ENCODE data around the gene KIDINS220.

The KIDINS220 gene

DNA sequence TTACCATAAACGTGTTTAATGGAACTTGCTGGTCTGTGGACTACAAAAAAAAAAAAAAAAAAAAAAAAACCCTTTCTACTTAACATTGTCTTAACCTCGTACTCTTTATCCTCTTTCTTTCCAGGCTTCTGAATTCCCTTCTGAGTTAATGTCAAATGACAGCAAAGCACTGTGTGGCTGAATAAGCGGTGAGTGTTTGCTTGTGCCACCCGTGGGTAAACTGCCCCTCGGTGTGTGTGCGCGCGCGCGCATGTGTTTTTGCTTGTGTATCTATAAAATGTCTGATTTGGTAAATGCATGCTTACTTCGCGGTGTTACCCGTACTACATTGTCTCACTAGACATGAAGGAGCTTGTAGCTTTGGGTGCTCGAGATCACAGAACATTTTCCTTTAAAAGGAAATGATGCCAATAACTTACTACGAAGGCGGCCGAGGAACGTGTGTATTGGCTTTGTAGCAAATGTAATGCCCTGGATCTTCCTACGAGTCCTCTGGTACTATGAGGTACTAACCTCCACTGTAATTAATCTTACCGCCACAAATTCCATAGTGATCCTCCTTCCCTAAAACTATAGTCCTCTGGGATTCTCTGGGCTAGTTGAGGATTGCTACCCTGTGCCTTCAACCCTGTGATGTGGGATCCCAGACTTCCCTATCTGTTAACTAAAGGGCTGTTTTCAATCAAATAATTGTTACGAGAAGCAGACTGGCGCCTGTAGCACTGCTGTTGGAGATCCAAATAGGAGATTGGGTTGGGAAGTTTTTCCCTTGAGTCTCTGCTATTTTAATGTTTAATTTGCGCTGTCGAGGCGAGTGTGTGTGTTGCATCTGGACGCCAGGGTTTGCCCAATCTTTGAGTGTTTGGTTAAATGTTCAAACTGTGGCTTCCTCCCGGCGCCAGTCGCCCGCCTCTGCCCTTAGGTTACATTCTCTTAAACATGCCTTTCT lies 154.4 kb downstream of the KIDINS220 start:
- Histone ChIP-seq H3K4me1 (peaks cover 3% of the 10 kb centered on the region; the same call in 1 of the 2 replicates), H3K9me3 (no peaks in the 10 kb centered on the region), H3K4me3 (ENCODE audit: low read depth, low read length) (peak overlapping the region; percentile 83), H3K36me3 (peaks cover 14% of the 10 kb centered on the region), H3K27me3 (no peaks in the 10 kb centered on the region)
- TF ChIP-seq, protein P1, sequence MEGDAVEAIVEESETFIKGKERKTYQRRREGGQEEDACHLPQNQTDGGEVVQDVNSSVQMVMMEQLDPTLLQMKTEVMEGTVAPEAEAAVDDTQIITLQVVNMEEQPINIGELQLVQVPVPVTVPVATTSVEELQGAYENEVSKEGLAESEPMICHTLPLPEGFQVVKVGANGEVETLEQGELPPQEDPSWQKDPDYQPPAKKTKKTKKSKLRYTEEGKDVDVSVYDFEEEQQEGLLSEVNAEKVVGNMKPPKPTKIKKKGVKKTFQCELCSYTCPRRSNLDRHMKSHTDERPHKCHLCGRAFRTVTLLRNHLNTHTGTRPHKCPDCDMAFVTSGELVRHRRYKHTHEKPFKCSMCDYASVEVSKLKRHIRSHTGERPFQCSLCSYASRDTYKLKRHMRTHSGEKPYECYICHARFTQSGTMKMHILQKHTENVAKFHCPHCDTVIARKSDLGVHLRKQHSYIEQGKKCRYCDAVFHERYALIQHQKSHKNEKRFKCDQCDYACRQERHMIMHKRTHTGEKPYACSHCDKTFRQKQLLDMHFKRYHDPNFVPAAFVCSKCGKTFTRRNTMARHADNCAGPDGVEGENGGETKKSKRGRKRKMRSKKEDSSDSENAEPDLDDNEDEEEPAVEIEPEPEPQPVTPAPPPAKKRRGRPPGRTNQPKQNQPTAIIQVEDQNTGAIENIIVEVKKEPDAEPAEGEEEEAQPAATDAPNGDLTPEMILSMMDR (IDR thresholded peaks at IDR 0.05; ENCODE audit: low read depth, low read length), result no peak
- peak; percentile 79 for DNase-seq

DNA sequence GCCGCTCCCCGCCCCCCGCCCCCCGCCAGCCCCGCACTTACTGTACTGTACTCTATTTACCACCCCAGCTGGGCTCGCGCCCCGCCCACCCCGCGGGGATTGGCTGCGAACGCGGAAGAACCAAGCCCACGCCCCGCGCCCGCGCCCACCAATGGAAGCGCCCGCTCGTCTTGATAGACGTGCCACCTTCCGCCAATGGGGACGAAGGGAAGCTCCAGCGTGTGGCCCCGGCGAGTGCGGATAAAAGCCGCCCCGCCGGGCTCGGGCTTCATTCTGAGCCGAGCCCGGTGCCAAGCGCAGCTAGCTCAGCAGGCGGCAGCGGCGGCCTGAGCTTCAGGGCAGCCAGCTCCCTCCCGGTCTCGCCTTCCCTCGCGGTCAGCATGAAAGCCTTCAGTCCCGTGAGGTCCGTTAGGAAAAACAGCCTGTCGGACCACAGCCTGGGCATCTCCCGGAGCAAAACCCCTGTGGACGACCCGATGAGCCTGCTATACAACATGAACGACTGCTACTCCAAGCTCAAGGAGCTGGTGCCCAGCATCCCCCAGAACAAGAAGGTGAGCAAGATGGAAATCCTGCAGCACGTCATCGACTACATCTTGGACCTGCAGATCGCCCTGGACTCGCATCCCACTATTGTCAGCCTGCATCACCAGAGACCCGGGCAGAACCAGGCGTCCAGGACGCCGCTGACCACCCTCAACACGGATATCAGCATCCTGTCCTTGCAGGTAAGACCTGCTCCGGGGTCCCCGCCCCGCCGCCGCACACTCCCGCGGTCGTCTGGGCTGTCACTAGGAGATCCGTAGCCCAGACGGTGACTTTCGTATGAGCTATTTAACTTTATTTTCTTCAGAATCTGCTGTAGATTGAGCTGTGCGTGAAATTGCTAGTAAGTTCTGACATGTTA lies 155.4 kb downstream of the KIDINS220 start, which contains the start of gene ID2:
ID2 (plus strand) TSS at position 271 of the 907 bp plus-strand sequence; CDS start at position 381, 110 bp downstream.
- H3K9me3 ChIP-seq, result no peaks in the 10 kb centered on the region
- H3K27me3 ChIP-seq, result no peaks in the 10 kb centered on the region
- H3K4me1 ChIP-seq, result peaks cover 3% of the 10 kb centered on the region
- TF ChIP-seq, protein P1 (IDR thresholded peaks at IDR 0.05; ENCODE audit: low read depth, low read length), result 0 out of 2 replicates have a peak, but pooled peaks have one; percentile 5
- peak within 1 kb of the TSS; percentile 83 for H3K4me3 ChIP-seq (ENCODE audit: low read depth, low read length)
- peaks cover 14% of the 10 kb centered on the region for H3K36me3 ChIP-seq
- peak; percentile 100 for DNase-seq

GRCh38 chr2:8680822-8681760 lies 156.3 kb downstream of the KIDINS220 start:
- TF ChIP-seq, protein P1 (IDR thresholded peaks at IDR 0.05; ENCODE audit: low read depth, low read length), result no peak
- peaks cover 14% of the 10 kb centered on the region for H3K36me3 ChIP-seq
- DNase-seq, result peak; percentile 59
- H3K4me1 ChIP-seq, result peaks cover 2% of the 10 kb centered on the region
- H3K4me3 ChIP-seq (ENCODE audit: low read depth, low read length), result peak overlapping the region; percentile 62
- H3K27me3 ChIP-seq, result no peaks in the 10 kb centered on the region
- H3K9me3 ChIP-seq, result no peaks in the 10 kb centered on the region

DNA sequence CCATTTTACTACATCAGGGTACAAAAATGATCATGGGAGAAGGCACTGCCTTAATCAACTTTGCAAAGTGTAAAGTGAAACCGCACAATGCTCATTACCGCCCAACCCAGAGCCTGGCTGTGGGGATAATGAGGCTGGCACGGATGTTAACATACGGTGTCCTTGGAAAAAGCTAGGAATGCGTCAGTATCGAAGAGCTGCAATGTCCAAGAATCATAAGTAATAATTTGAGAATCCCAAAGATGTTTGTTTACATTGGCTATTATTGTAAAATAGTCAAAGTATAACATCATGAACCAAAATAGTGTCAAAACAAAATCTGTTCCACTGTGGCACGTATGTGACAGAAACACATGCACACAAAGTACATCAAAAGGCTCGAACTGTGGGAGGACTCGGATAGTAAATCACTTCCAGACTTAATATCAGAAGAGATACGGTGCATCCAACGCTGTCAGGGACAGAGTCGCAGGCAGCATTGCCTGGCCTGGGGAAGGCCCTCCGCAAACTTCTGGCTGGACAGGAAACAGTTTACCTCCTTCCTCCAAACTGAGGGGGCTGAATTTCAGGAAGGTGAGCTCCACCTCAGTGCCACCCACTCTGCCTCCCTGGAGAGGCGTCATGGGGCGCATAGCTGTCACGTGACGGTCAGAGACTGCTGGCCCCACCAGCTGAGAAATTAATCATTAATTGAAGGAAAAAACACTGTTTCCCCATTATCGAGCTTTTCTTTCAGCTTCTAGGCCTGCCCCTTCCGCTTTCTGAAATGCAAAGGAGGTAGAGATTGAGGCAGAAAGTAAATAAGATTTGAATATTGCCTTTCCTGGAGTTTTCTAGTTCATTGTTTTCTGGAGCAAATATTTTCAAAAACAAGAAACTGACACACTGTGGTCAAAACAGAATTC lies 157.3 kb downstream of the KIDINS220 start:
- Histone ChIP-seq H3K4me3 (ENCODE audit: low read depth, low read length) (peak overlapping the region; percentile 62), H3K9me3 (no peaks in the 10 kb centered on the region), H3K27me3 (no peaks in the 10 kb centered on the region), H3K4me1 (no peaks in the 10 kb centered on the region; the same call in none of the 2 replicates), H3K36me3 (peaks cover 9% of the 10 kb centered on the region)
- TF ChIP-seq, protein P1 (IDR thresholded peaks at IDR 0.05; ENCODE audit: low read depth, low read length), result no peak
- DNase-seq, result peak; percentile 53

- no peaks in the 10 kb centered on the region for H3K9me3 ChIP-seq
- H3K4me1 ChIP-seq, result no peaks in the 10 kb centered on the region; the same call in none of the 2 replicates
- no peak for DNase-seq
- TF ChIP-seq, protein P1 (IDR thresholded peaks at IDR 0.05; ENCODE audit: low read depth, low read length), result no peak
- H3K27me3 ChIP-seq, result no peaks in the 10 kb centered on the region
- peak overlapping the region; percentile 62 for H3K4me3 ChIP-seq (ENCODE audit: low read depth, low read length)
- H3K36me3 ChIP-seq, result peaks cover 3% of the 10 kb centered on the region; the same call in 1 of the 2 replicates
These were observed 157.9 kb downstream of the KIDINS220 start for GRCh38 chr2:8679567-8679826.

Data from BE2C (cell line).